ENCODE results near the gene NSFL1C. TPM values are rescaled to one million over a fixed set of nuclear protein-coding genes. Genes with fewer than 3 reads are reported as not detected.

The NSFL1C gene
- total and polyA plus RNA-seq, 9 of the 15 experiments (the other 6 are each of a cell fraction or from before 2014, with no cell fraction given), result 20.8 to 119 (median 47.0) TPM

- no peak overlapping the region for H3K4me2 ChIP-seq (ENCODE audit: insufficient read depth, low read length)
- TF ChIP-seq EP400 (IDR thresholded peaks at IDR 0.05) (no peak), POU5F1 (IDR thresholded peaks at IDR 0.05; ENCODE audit: borderline replicate concordance, low read depth, low read length, partially characterized antibody) (no peak), PHB2 (IDR thresholded peaks at IDR 0.05; ENCODE audit: low read depth) (no peak), ZKSCAN8 (CRISPR knock-in tag; IDR thresholded peaks at IDR 0.05) (no peak), ZNF23 (CRISPR knock-in tag; IDR thresholded peaks at IDR 0.05) (no peak), PHB (CRISPR knock-in tag; IDR thresholded peaks at IDR 0.05) (no peak), CC2D1A (IDR thresholded peaks at IDR 0.05) (no peak), ZNF511 (CRISPR knock-in tag; IDR thresholded peaks at IDR 0.05) (no peak), MAZ (CRISPR knock-in tag; conservative IDR thresholded peaks at IDR 0.05 in 1 of 2, IDR thresholded peaks at IDR 0.05 in 1 of 2) (no peak), KDM2B (CRISPR knock-in tag; IDR thresholded peaks at IDR 0.05) (no peak), CBX8 (IDR thresholded peaks at IDR 0.05; ENCODE audit: borderline replicate concordance, extremely low read depth, low read depth, low read length, poor library complexity, severe bottlenecking) (no peak), ZFP1 (CRISPR knock-in tag; IDR thresholded peaks at IDR 0.05) (no peak), KLF16 (IDR thresholded peaks at IDR 0.05) (no peak), POLR3G (IDR thresholded peaks at IDR 0.05; ENCODE audit: extremely low read depth, insufficient read length, insufficient replicate concordance) (no peak), SFPQ (IDR thresholded peaks at IDR 0.05; ENCODE audit: low read depth, low read length) (no peak), BCLAF1 (IDR thresholded peaks at IDR 0.05; ENCODE audit: borderline replicate concordance in 1 of 2, control insufficient read depth in 1 of 2, low read depth in 2 of 2, low read length in 1 of 2) (no peak)
- TF ChIP-seq, protein P1, sequence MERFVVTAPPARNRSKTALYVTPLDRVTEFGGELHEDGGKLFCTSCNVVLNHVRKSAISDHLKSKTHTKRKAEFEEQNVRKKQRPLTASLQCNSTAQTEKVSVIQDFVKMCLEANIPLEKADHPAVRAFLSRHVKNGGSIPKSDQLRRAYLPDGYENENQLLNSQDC (CRISPR knock-in tag; IDR thresholded peaks at IDR 0.05), result no peak
Observed at GRCh38 chr20:1477896-1478490, 11.3 kb upstream of the NSFL1C start.

More at GRCh38 chr20:1477896-1478490, 11.3 kb upstream of the NSFL1C start:
- Histone ChIP-seq H3K4me3 (no peak overlapping the region), H4K20me1 (replicated peaks; ENCODE audit: control insufficient read depth, insufficient read depth, low read length) (no peaks in the 10 kb centered on the region), H3K4me1 (replicated peaks in 1 of 2; ENCODE audit: control insufficient read depth in 2 of 2, insufficient read depth in 2 of 2, low read length in 2 of 2) (peaks cover 4% of the 10 kb centered on the region in 2 experiments; a peak in 3 of 5 replicates), H3K79me2 (ENCODE audit: control insufficient read depth, insufficient read depth, low read length) (no peaks in the 10 kb centered on the region), H3K9me3 (replicated peaks; ENCODE audit: control insufficient read depth, insufficient read depth, low read depth, low read length) (no peaks in the 10 kb centered on the region), H3K9me1 (ENCODE audit: control insufficient read depth, insufficient read depth, low read length) (no peaks in the 10 kb centered on the region), H3K27ac (ENCODE audit: extremely low read depth, low read depth, low read length) (no peak overlapping the region), H2AFZ (ENCODE audit: low read depth, low read length) (no peak overlapping the region), H3K27me3 (ENCODE audit: control insufficient read depth in 2 of 2, insufficient read depth in 2 of 2, low read length in 2 of 2) (peaks cover 8 to 34% of the 10 kb centered on the region in 2 experiments), H3K9ac (ENCODE audit: insufficient read depth in 1 of 2, low read depth in 2 of 2, low read length in 2 of 2) (no peak overlapping the region), H3K36me3 (ENCODE audit: control insufficient read depth, insufficient read depth, low read length) (no peaks in the 10 kb centered on the region)
- FAIRE-seq, result no peak
- DNase-seq (ENCODE audit: extremely low read depth in 1 of 4, low spot score in 3 of 4), result no peak
- in situ Hi-C loops (cut with MboI), result no loop called here
- no peak for ATAC-seq
- POLR2A ChIA-PET, result no interaction called here
- CTCF ChIA-PET (ENCODE audit: low intra/inter-chr PET ratio), result no interaction called here
- intact Hi-C loops (cut with micrococcal nuclease), result no loop called here
- WGBS (ENCODE audit: insufficient coverage, low coverage, missing lambda C conversion rate), result 7% methylated on average over 5 of the region's 7 CpGs
- BruUV-seq (replicated peaks), result no TSS peak
